T-cell (primary cell): ENCODE data around the gene BTD. TPM values are rescaled to one million over a fixed set of nuclear protein-coding genes. Genes with fewer than 3 reads are reported as not detected.
"Not testable (repeated sequence)": the region's sequence is repeated elsewhere in the genome, so short reads cannot be mapped to it uniquely, and the experiment has no call there.

Experiments used
- ATAC-seq, 4 experiments: fragments of 200-7000 bp in 3 of 4; fragments of 150-1000 bp in 1 of 4; cut with Tn5 transposase; replicated peaks in 1 of 4; 1 replicate in 3 of 4; 2 replicates in 1 of 4; pipeline ENCODE4 v1.10.0; 2021; ENCODE audit warnings: moderate library complexity in 3 of 4, mild to moderate bottlenecking in 2 of 4, moderate number of reproducible peaks in 1 of 4
- CTCF ChIA-PET, 2 donors: fragments of 300-600 bp; sonication (Branson Sonifier 250); formaldehyde crosslinking; loops; one replicate each; lab custom pipeline; 2022; ENCODE audit warnings: antibody characterized with exemption in 2 of 2; lab: Charles Lee
- POLR2A ChIA-PET, 2 donors: fragments of 300-600 bp; sonication (Branson Sonifier 250); formaldehyde crosslinking; loops; one replicate each; lab custom pipeline; 2022; ENCODE audit warnings: antibody characterized with exemption in 2 of 2; lab: Charles Lee
- DNase-seq, 35 experiments: peaks; one replicate each; pipeline versions ENCODE4 v3.0.0 to v3.0.0-alpha.2; 2013 to 2023
- H3K27ac ChIP-seq: one replicate; pipeline ENCODE4 v1.5.1; 2013; ENCODE audit warnings: low read length
- H3K27me3 ChIP-seq, 2 experiments: replicated peaks in 1 of 2; 1 replicate in 1 of 2; 2 replicates in 1 of 2; pipeline versions ENCODE4 v1.6.1 to v1.7.0; 2013; ENCODE audit warnings: low read length in 1 of 2, mixed read lengths in 1 of 2; ENCODE audit not compliant: control insufficient read depth in 2 of 2, insufficient read depth in 2 of 2; ENCODE audit errors: extremely low read depth in 1 of 2
- H3K36me3 ChIP-seq, 2 donors: 1 replicate in 1 of 2; 2 replicates in 1 of 2; pipeline versions ENCODE4 v1.6.1 to v1.7.0; 2013; ENCODE audit warnings: low read length in 1 of 2; ENCODE audit not compliant: control insufficient read depth in 2 of 2, insufficient read depth in 1 of 2; ENCODE audit errors: extremely low read depth in 1 of 2
- H3K4me1 ChIP-seq, 2 experiments: 1 replicate in 1 of 2; 2 replicates in 1 of 2; pipeline versions ENCODE4 v1.6.1 to v1.7.0; 2013; ENCODE audit warnings: low read length in 2 of 2, mixed read lengths in 1 of 2; ENCODE audit not compliant: insufficient read depth in 2 of 2, control insufficient read depth in 1 of 2; ENCODE audit errors: extremely low read depth in 1 of 2
- H3K4me3 ChIP-seq, 2 donors: 1 replicate in 1 of 2; 2 replicates in 1 of 2; pipeline versions ENCODE4 v1.5.1 to v1.7.0; 2013; ENCODE audit warnings: mild to moderate bottlenecking in 2 of 2, low read length in 1 of 2, moderate library complexity in 1 of 2; ENCODE audit not compliant: control insufficient read depth in 1 of 2; ENCODE audit errors: extremely low read depth in 1 of 2
- H3K9me3 ChIP-seq: 2 replicates; pipeline ENCODE4 v1.7.0; 2013
- H3K27ac Mint-ChIP-seq, 2 donors: one replicate each; pipeline ENCODE4 v1.8.0; 2020 to 2021; ENCODE audit warnings: mild to moderate bottlenecking in 2 of 2, mixed read lengths in 2 of 2
- H3K27me3 Mint-ChIP-seq, 2 donors: one replicate each; pipeline ENCODE4 v1.8.0; 2021 to 2022; ENCODE audit warnings: mixed read lengths in 2 of 2
- H3K36me3 Mint-ChIP-seq: one replicate; pipeline ENCODE4 v1.8.0; 2021; ENCODE audit warnings: mixed read lengths
- H3K4me1 Mint-ChIP-seq, 3 donors: one replicate each; pipeline ENCODE4 v1.8.0; 2020 to 2022; ENCODE audit warnings: mixed read lengths in 3 of 3, mild to moderate bottlenecking in 1 of 3
- H3K4me3 Mint-ChIP-seq, 3 donors: one replicate each; pipeline ENCODE4 v1.8.0; 2020 to 2022; ENCODE audit warnings: mild to moderate bottlenecking in 3 of 3, mixed read lengths in 3 of 3, moderate library complexity in 3 of 3
- H3K9me3 Mint-ChIP-seq, 3 donors: one replicate each; pipeline ENCODE4 v1.8.0; 2020 to 2022; ENCODE audit warnings: mixed read lengths in 3 of 3
- WGBS: methylation state at CpG from one replicate; pipeline ENCODE4 v1.1.5; 2013; ENCODE audit warnings: missing lambda C conversion rate; ENCODE audit not compliant: insufficient coverage; 5-methylcytosine and 5-hydroxymethylcytosine counted together
- total RNA-seq, 35 experiments: library from RNA in 6 of 35; stranded (reverse) in 6 of 35; fragments of 120-200 nt in 1 of 35; gene quantifications; one replicate each; pipeline versions ENCODE4 v1.2.1 to v1.2.4 and lab custom pipeline; 2013 to 2026

The BTD gene
- total RNA-seq, 5 donors from 2014 or later (not counting 1 experiment from before 2014, with no cell fraction given), result 14.5 to 19.0 (median 17.6) TPM

GRCh38 chr3:15592968-15593367 is 8.6 kb upstream of the BTD start:
- H3K36me3 ChIP-seq, result peaks cover 0 to 37% of the 10 kb centered on the region in 2 donors
- H3K9me3 ChIP-seq, result no peaks in the 10 kb centered on the region
- no peaks in the 10 kb centered on the region for H3K4me1 ChIP-seq
- Mint-ChIP-seq H3K36me3 (peaks cover 19% of the 10 kb centered on the region), H3K27ac (no peak overlapping the region), H3K27me3 (no peaks in the 10 kb centered on the region), H3K4me3 (no peak overlapping the region), H3K9me3 (no peaks in the 10 kb centered on the region), H3K4me1 (peaks cover 6 to 10% (median 8%) of the 10 kb centered on the region in 3 donors)
- ChIA-PET CTCF (interaction anchor here in 1 of 2 donors (0.6 kb wide), 1 partner anchor 34 kb away, joined by 4 read pairs; no protein-coding TSS in a partner anchor), POLR2A (no interaction called here)
- DNase-seq, result no peak
- no CpG with 5 or more reads among the region's 8 CpGs for WGBS
- no peak for ATAC-seq
- no peak overlapping the region for H3K27ac ChIP-seq
- H3K4me3 ChIP-seq, result no peak overlapping the region
- no peaks in the 10 kb centered on the region for H3K27me3 ChIP-seq

GRCh38 chr3:15595955-15596354 is 5.6 kb upstream of the BTD start:
- Histone ChIP-seq H3K27ac (no peak overlapping the region), H3K4me3 (no peak overlapping the region), H3K36me3 (peaks cover 0 to 38% of the 10 kb centered on the region in 2 donors), H3K4me1 (peaks cover 15 to 16% of the 10 kb centered on the region in 2 experiments), H3K9me3 (no peaks in the 10 kb centered on the region), H3K27me3 (no peaks in the 10 kb centered on the region)
- DNase-seq (no peak), ATAC-seq (no peak)
- Mint-ChIP-seq H3K27ac (no peak overlapping the region), H3K27me3 (no peaks in the 10 kb centered on the region), H3K4me3 (no peak overlapping the region), H3K36me3 (peaks cover 30% of the 10 kb centered on the region), H3K9me3 (no peaks in the 10 kb centered on the region), H3K4me1 (peaks cover 33 to 36% (median 36%) of the 10 kb centered on the region in 3 donors)
- no CpG with 5 or more reads among the region's 2 CpGs for whole genome bisulfite sequencing
- CTCF ChIA-PET, result no interaction called here
- POLR2A ChIA-PET, result no interaction called here

- H3K27me3 Mint-ChIP-seq, result no peaks in the 10 kb centered on the region
- H3K4me1 Mint-ChIP-seq, result peaks cover 50 to 61% (median 59%) of the 10 kb centered on the region in 3 donors
- Histone ChIP-seq H3K4me3 (peak overlapping the region; percentile 93 to 98), H3K27me3 (no peaks in the 10 kb centered on the region), H3K4me1 (peaks cover 22 to 25% of the 10 kb centered on the region in 2 experiments), H3K9me3 (no peaks in the 10 kb centered on the region), H3K27ac (peak overlapping the region; percentile 95), H3K36me3 (peaks cover 0 to 27% of the 10 kb centered on the region in 2 donors)
- H3K27ac Mint-ChIP-seq, result peak overlapping the region; percentile 99
- ATAC-seq (peak in 2 of 4 experiments; percentile 0 to 1), DNase-seq (no peak)
- no peaks in the 10 kb centered on the region for H3K9me3 Mint-ChIP-seq
- H3K36me3 Mint-ChIP-seq, result peaks cover 41% of the 10 kb centered on the region
- CTCF ChIA-PET, result interaction anchor here (0.6 to 1.1 kb wide), 2 partner anchors 251 to 333 kb away, joined by 3 read pairs; no protein-coding TSS in a partner anchor
- POLR2A ChIA-PET, result interaction anchor here in 1 of 2 donors (0.5 kb wide), 1 partner anchor 887 kb away, joined by 5 read pairs; no protein-coding TSS in a partner anchor
- H3K4me3 Mint-ChIP-seq, result peak overlapping the region; percentile 98 to 100 (median 99)
- under 1% methylated on average over 17 of the region's 19 CpGs for WGBS
Measured at GRCh38 chr3:15601046-15601398, 523 bp upstream of the BTD start.

DNA sequence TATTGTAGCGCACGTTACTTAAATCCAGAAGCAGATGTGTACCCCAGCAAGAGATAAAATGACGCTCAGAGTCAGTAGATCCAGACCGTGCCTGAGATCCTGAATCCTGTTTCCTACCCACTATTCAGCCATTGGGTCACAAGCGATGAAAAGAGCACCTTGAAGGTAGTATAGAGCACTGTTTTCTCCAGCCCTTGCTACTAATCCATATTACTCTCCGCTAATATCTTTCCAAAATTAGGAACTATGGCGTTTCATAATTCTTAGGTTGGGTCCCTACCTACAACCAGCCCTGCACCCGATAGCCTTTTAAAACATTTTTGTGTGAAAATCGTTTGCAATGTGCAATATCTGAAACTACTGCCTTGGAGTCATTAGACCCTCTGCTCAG is 596 bp downstream of the BTD start:
- Mint-ChIP-seq H3K27me3 (no peaks in the 10 kb centered on the region), H3K36me3 (peaks cover 45% of the 10 kb centered on the region), H3K4me1 (peaks cover 49 to 59% (median 55%) of the 10 kb centered on the region in 3 donors), H3K27ac (peak overlapping the region; percentile 99), H3K4me3 (peak overlapping the region; percentile 98 to 100 (median 99)), H3K9me3 (no peaks in the 10 kb centered on the region)
- Histone ChIP-seq H3K27me3 (no peaks in the 10 kb centered on the region), H3K4me3 (peak overlapping the region; percentile 93 to 98), H3K36me3 (peaks cover 0 to 26% of the 10 kb centered on the region in 2 donors), H3K9me3 (no peaks in the 10 kb centered on the region), H3K4me1 (peaks cover 22 to 25% of the 10 kb centered on the region in 2 experiments), H3K27ac (peak overlapping the region; percentile 95)
- DNase-seq (no peak), ATAC-seq (peak in 3 of 4 experiments; percentile 3 to 5 (median 5))
- 0% methylated on average over 2 of the region's 9 CpGs for WGBS
- ChIA-PET POLR2A (no interaction called here), CTCF (interaction anchor here in 1 of 2 donors (0.6 kb wide), 1 partner anchor 221 kb away, joined by 3 read pairs; no protein-coding TSS in a partner anchor)

DNA sequence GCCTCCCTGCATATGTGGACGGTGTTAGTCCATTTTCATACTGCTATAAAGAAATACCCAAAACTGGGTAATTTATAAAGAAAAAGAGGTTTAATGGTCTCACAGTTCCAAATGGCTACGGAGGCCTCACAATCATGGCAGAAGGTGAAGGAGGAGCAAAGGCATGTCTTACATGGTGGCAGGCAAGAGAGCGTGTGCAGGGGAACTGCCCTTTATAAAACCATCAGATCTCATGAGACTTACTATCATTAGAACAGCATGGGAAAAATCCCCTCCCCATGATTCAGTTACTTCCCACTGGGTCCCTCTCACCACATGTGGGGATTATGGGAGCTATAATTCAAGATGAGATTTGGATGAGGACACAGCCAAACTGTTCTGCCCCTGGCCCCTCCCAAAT is 1.3 kb downstream of the BTD start:
- H3K27me3 ChIP-seq, CTCF ChIA-PET, DNase-seq, H3K9me3 ChIP-seq, H3K4me3 ChIP-seq, POLR2A ChIA-PET, H3K27me3 Mint-ChIP-seq, ATAC-seq, H3K9me3 Mint-ChIP-seq: not testable (repeated sequence)
- Mint-ChIP-seq H3K27ac (peak overlapping the region; percentile 99), H3K4me3 (peak overlapping the region; percentile 98 to 100 (median 99)), H3K4me1 (peaks cover 49 to 54% (median 53%) of the 10 kb centered on the region in 3 donors), H3K36me3 (peaks cover 42% of the 10 kb centered on the region)
- no CpG with 5 or more reads among the region's 3 CpGs for WGBS
- Histone ChIP-seq H3K36me3 (peaks cover 0 to 20% of the 10 kb centered on the region in 2 donors), H3K27ac (peak overlapping the region; percentile 95), H3K4me1 (peaks cover 22 to 25% of the 10 kb centered on the region in 2 experiments)

DNA sequence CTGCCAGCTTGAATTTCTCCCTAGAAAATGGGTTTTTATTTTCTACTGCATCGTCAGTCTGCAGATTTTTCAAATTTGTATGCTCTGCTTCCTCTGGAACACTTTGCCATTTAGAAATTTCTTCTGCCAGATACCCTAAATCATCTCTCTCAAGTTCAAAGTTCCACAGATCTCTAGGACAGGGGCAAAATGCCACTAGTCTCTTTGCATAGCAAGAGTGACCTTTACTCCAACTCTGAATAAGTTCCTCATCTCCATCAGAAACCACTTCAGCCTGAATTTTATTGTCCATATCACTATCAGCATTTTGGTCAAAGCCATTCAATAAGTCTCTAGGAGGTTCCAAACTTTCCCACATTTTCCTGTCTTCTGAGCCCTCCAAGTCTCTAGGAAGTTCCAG is 3.0 kb downstream of the BTD start:
- ATAC-seq, H3K27me3 Mint-ChIP-seq, H3K9me3 Mint-ChIP-seq, H3K27ac ChIP-seq, H3K27ac Mint-ChIP-seq, H3K36me3 ChIP-seq, H3K27me3 ChIP-seq, CTCF ChIA-PET, DNase-seq, H3K9me3 ChIP-seq, H3K4me3 Mint-ChIP-seq, H3K4me3 ChIP-seq: not testable (repeated sequence)
- peaks cover 38% of the 10 kb centered on the region for H3K36me3 Mint-ChIP-seq
- POLR2A ChIA-PET, result interaction anchor here in 1 of 2 donors (0.8 kb wide), 1 partner anchor 8 kb away, joined by 6 read pairs; no protein-coding TSS in a partner anchor
- H3K4me1 Mint-ChIP-seq, result peaks cover 33 to 38% (median 38%) of the 10 kb centered on the region in 3 donors
- no CpG with 5 or more reads among the region's 1 CpG for WGBS
- H3K4me1 ChIP-seq, result peaks cover 18% of the 10 kb centered on the region in 2 experiments
